Vagina (tissue), 2 donors: ENCODE data around the gene DLD. TPM values are rescaled to one million over a fixed set of nuclear protein-coding genes. Genes with fewer than 3 reads are reported as not detected.

Experiments used
- DNase-seq, 2 donors: peaks; one replicate each; pipeline ENCODE4 v3.0.0-alpha.2; 2017; ENCODE audit errors: extremely low spot score in 2 of 2
- H3K27ac ChIP-seq: fragments of 200-600 bp; sonication (generic); one replicate; pipeline ENCODE4 v1.5.1; 2019
- H3K27me3 ChIP-seq: fragments of 200-600 bp; sonication (generic); one replicate; pipeline ENCODE4 v1.5.1; 2019
- H3K36me3 ChIP-seq, 2 donors: fragments of 200-600 bp; sonication (generic); one replicate each; pipeline ENCODE4 v1.5.1; 2017 to 2019
- H3K4me1 ChIP-seq: fragments of 200-600 bp; sonication (generic); one replicate; pipeline ENCODE4 v1.5.1; 2019
- H3K4me3 ChIP-seq, 2 donors: fragments of 200-600 bp; sonication (generic); 1 replicate in 1 of 2; 2 replicates in 1 of 2; pipeline ENCODE4 v1.5.1; 2016 to 2019
- H3K9me3 ChIP-seq: fragments of 200-600 bp; sonication (generic); one replicate; pipeline ENCODE4 v1.5.1; 2019
- CTCF ChIP-seq, 3 experiments: fragments of 450-650 bp in 2 of 3; fragments of 200-600 bp in 1 of 3; sonication (generic) in 1 of 3; IDR thresholded peaks; one replicate each; pipeline ENCODE4 v1.5.1; 2017 to 2019; ENCODE audit warnings: antibody characterized with exemption in 3 of 3, mild to moderate bottlenecking in 2 of 3, moderate library complexity in 2 of 3
- POLR2A ChIP-seq, 2 donors: fragments of 450-650 bp; IDR thresholded peaks; one replicate each; pipeline ENCODE4 v1.6.1; 2017; ENCODE audit warnings: antibody characterized with exemption in 2 of 2, mild to moderate bottlenecking in 2 of 2, moderate library complexity in 2 of 2
- POLR2AphosphoS5 ChIP-seq, 2 donors: sonication (generic); formaldehyde crosslinking; IDR thresholded peaks; one replicate each; pipeline ENCODE4 v1.9.0; 2017; ENCODE audit warnings: antibody characterized with exemption in 2 of 2, mild to moderate bottlenecking in 2 of 2, low read depth in 1 of 2; ENCODE audit not compliant: insufficient read depth in 1 of 2
- intact Hi-C: fragments of 100-400 bp; cut with DNase I; formaldehyde crosslinking; loops from one replicate; pipeline ENCODE4 v1.15.1; 2023
- total RNA-seq: library from RNA; depleted of rRNA; stranded (reverse); fragments of >200 nt; gene quantifications from one replicate; pipeline ENCODE4 v1.2.3, GENCODE V29; 2016

The DLD gene
- total RNA-seq, 1 donor from 2014 or later, result 67.8 TPM

GRCh38 chr7:107865956-107866775 lies 24.8 kb upstream of the DLD start:
- Histone ChIP-seq H3K9me3 (no peaks in the 10 kb centered on the region), H3K27me3 (no peaks in the 10 kb centered on the region), H3K27ac (no peak overlapping the region), H3K4me1 (no peaks in the 10 kb centered on the region), H3K36me3 (no peaks in the 10 kb centered on the region), H3K4me3 (no peak overlapping the region)
- TF ChIP-seq POLR2A (IDR thresholded peaks at IDR 0.05), result no peak
- TF ChIP-seq POLR2AphosphoS5 (IDR thresholded peaks at IDR 0.05; ENCODE audit: insufficient read depth in 1 of 2, low read depth in 1 of 2), result no peak
- TF ChIP-seq CTCF (IDR thresholded peaks at IDR 0.05), result no peak
- intact Hi-C loops, result loop anchor here (5.0 kb wide), 1 partner anchor 281 kb away; no protein-coding TSS in a partner anchor
- DNase-seq, result no peak

- DNase-seq, result no peak
- H3K9me3 ChIP-seq, result no peaks in the 10 kb centered on the region
- H3K4me1 ChIP-seq, result no peaks in the 10 kb centered on the region
- TF ChIP-seq POLR2AphosphoS5 (IDR thresholded peaks at IDR 0.05; ENCODE audit: insufficient read depth in 1 of 2, low read depth in 1 of 2), result no peak
- TF ChIP-seq POLR2A (IDR thresholded peaks at IDR 0.05), result no peak
- no peak for TF ChIP-seq CTCF (IDR thresholded peaks at IDR 0.05)
- H3K27ac ChIP-seq, result no peak overlapping the region
- H3K27me3 ChIP-seq, result no peaks in the 10 kb centered on the region
- intact Hi-C loops, result loop anchor here (5.0 kb wide), 1 partner anchor 279 kb away; no protein-coding TSS in a partner anchor
- no peaks in the 10 kb centered on the region for H3K36me3 ChIP-seq
- H3K4me3 ChIP-seq, result no peak overlapping the region
Observed at GRCh38 chr7:107867858-107868466, 23.0 kb upstream of the DLD start.

DNA sequence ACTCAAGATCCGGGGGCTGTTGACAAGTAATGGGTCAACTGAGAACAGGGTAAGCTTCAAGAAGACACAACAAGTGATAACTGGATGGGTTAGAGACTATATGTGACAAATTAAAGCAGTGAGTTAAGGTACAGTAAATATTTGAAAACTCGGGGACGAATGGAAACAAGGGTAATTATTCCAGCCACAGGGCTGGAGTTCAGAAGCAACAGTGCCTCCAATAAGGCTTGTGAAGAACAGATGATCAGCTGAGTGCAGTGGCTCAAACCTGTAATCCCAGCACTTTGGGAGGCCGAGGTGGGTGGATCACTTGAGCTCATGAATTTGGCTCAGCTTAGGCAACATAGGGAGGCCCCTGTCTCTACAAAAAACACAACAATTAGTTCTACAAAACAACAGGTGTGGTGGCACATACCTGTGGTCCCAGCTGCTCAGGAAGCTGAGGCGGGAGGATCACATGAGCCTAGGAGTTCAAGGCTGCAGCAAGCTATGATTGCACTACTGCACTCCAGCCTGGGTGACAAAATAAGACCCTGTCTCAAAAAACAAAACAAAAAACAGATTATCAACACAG lies 20.5 kb upstream of the DLD start:
- no peaks in the 10 kb centered on the region for H3K27me3 ChIP-seq
- DNase-seq, result no peak
- intact Hi-C loops, result no loop called here
- no peak for TF ChIP-seq CTCF (IDR thresholded peaks at IDR 0.05)
- TF ChIP-seq POLR2AphosphoS5 (IDR thresholded peaks at IDR 0.05; ENCODE audit: insufficient read depth in 1 of 2, low read depth in 1 of 2), result no peak
- TF ChIP-seq POLR2A (IDR thresholded peaks at IDR 0.05), result no peak
- no peak overlapping the region for H3K27ac ChIP-seq
- no peaks in the 10 kb centered on the region for H3K36me3 ChIP-seq
- no peak overlapping the region for H3K4me3 ChIP-seq
- no peaks in the 10 kb centered on the region for H3K4me1 ChIP-seq
- H3K9me3 ChIP-seq, result no peaks in the 10 kb centered on the region

DNA sequence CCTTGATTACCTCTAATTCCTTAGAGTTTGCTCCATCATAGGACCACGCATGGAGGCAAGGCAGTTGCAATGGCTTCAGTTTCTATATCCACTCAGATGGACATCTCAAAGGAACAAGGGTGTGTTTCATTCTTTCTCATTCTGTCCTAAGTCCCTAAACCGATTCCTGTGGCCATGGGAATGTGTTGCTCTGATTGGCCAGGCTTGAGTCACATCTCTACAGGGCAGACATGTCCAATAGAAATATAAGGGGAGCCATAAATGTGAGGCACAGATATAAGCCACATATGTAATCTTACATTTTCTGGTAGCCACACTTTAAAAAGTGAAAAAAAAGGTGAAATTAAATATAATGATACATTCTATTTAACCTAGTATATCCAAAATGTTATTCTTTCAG lies 16.9 kb upstream of the DLD start:
- DNase-seq, result no peak
- TF ChIP-seq POLR2AphosphoS5 (IDR thresholded peaks at IDR 0.05; ENCODE audit: insufficient read depth in 1 of 2, low read depth in 1 of 2) (no peak), CTCF (IDR thresholded peaks at IDR 0.05) (no peak), POLR2A (IDR thresholded peaks at IDR 0.05) (no peak)
- Histone ChIP-seq H3K4me3 (no peak overlapping the region), H3K9me3 (no peaks in the 10 kb centered on the region), H3K36me3 (no peaks in the 10 kb centered on the region), H3K27me3 (no peaks in the 10 kb centered on the region), H3K4me1 (no peaks in the 10 kb centered on the region), H3K27ac (no peak overlapping the region)
- intact Hi-C loops, result no loop called here
